Memory B cell (primary cell): ENCODE data around the gene RGS7BP.

Experiments used
- ATAC-seq: fragments of 150-1000 bp; cut with Tn5 transposase; 2 replicates; pipeline ENCODE4 v1.10.0; 2021; ENCODE audit warnings: low read depth, mild to moderate bottlenecking, moderate library complexity
- DNase-seq, 2 donors: peaks; one replicate each; pipeline ENCODE4 v3.0.0; 2022; ENCODE audit warnings: low spot score in 2 of 2
- H3K27ac Mint-ChIP-seq: one replicate; pipeline ENCODE4 v1.8.0; 2022; ENCODE audit warnings: mild to moderate bottlenecking, moderate library complexity, mixed read lengths
- H3K27me3 Mint-ChIP-seq: one replicate; pipeline ENCODE4 v1.8.0; 2022; ENCODE audit warnings: mixed read lengths
- H3K36me3 Mint-ChIP-seq: one replicate; pipeline ENCODE4 v1.8.0; 2022; ENCODE audit warnings: mild to moderate bottlenecking, mixed read lengths
- H3K4me1 Mint-ChIP-seq: one replicate; pipeline ENCODE4 v1.8.0; 2022; ENCODE audit warnings: mixed read lengths
- H3K4me3 Mint-ChIP-seq: one replicate; pipeline ENCODE4 v1.8.0; 2022; ENCODE audit warnings: mild to moderate bottlenecking, moderate library complexity, mixed read lengths
- H3K9me3 Mint-ChIP-seq: one replicate; pipeline ENCODE4 v1.8.0; 2022; ENCODE audit warnings: mixed read lengths

RGS7BP gene

GRCh38 chr5:64628901-64629300 lies 123.1 kb downstream of the RGS7BP start:
- Mint-ChIP-seq H3K36me3 (no peaks in the 10 kb centered on the region), H3K4me3 (no peak overlapping the region), H3K27me3 (peaks cover 2% of the 10 kb centered on the region), H3K9me3 (no peaks in the 10 kb centered on the region), H3K27ac (no peak overlapping the region), H3K4me1 (no peaks in the 10 kb centered on the region)
- DNase-seq (no peak), ATAC-seq (no peak)

- DNase-seq: no peak
- Mint-ChIP-seq H3K27ac (no peak overlapping the region), H3K4me1 (no peaks in the 10 kb centered on the region)
Observed at GRCh38 chr5:64629841-64630240, 124.0 kb downstream of the RGS7BP start.

DNA sequence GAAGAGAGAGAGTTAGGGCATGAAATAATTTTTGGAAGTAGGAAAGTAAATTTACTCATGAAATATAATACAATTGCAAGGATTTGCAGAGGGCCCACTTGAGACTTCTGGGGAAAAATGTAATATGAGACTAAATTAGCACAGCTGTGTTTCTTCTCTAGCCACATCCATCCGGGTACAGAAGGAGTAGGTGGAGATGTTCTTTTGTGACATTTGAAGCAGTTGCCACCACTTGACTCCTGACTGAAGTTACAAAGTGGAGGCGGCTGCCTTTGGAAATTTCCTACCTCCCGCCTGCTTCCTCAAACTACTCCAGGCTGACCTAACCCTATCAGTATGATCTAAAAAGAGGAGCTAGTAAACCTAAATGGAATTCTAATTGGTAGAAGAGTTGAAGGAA lies 126.4 kb downstream of the RGS7BP start:
- peaks cover 4% of the 10 kb centered on the region for H3K27me3 Mint-ChIP-seq
- DNase-seq (no peak), ATAC-seq (no peak)
- H3K9me3 Mint-ChIP-seq: no peaks in the 10 kb centered on the region
- H3K4me1 Mint-ChIP-seq: peaks cover 4% of the 10 kb centered on the region
- no peak overlapping the region for H3K4me3 Mint-ChIP-seq
- no peaks in the 10 kb centered on the region for H3K36me3 Mint-ChIP-seq
- H3K27ac Mint-ChIP-seq: no peak overlapping the region

More at GRCh38 chr5:64629841-64630240, 124.0 kb downstream of the RGS7BP start:
- no peak for ATAC-seq
- H3K36me3 Mint-ChIP-seq: no peaks in the 10 kb centered on the region
- no peak overlapping the region for H3K4me3 Mint-ChIP-seq
- H3K9me3 Mint-ChIP-seq: no peaks in the 10 kb centered on the region
- H3K27me3 Mint-ChIP-seq: no peaks in the 10 kb centered on the region

DNA sequence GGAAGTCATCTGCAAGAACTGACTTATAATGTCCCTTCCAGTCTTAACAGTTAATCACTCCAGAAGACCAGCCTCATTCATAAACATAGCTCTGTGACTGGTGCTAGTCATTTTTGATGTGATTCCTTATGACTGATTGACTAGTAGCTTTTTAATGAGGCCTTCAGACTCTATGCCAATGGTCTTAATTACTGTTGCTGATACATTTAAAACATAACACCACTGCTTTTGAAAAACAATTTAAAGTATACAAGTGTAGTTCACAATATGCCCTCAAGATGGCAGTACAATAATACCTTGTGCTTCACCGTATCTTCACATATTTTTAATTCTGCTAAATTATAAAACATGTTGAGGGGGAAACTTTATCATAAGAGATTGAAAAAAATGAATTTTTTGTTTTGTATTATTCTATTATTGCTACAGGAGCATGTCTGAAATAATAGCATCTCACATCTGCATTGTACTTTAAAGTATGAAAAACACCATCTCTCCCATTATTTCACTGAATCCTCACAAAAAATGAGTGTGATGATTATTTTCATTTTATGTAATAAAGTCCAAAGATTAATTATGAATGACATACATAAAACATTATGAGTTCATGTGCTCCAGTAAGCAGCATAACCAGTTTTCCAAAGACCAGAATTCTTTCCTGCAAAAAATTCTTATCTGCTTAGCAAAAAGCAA lies 129.3 kb downstream of the RGS7BP start:
- H3K4me3 Mint-ChIP-seq: no peak overlapping the region
- no peaks in the 10 kb centered on the region for H3K36me3 Mint-ChIP-seq
- no peaks in the 10 kb centered on the region for H3K9me3 Mint-ChIP-seq
- DNase-seq (peak in 1 of 2 donors; percentile 15), ATAC-seq (no peak)
- H3K27ac Mint-ChIP-seq: no peak overlapping the region
- peaks cover 4% of the 10 kb centered on the region for H3K4me1 Mint-ChIP-seq
- peaks cover 10% of the 10 kb centered on the region for H3K27me3 Mint-ChIP-seq

DNA sequence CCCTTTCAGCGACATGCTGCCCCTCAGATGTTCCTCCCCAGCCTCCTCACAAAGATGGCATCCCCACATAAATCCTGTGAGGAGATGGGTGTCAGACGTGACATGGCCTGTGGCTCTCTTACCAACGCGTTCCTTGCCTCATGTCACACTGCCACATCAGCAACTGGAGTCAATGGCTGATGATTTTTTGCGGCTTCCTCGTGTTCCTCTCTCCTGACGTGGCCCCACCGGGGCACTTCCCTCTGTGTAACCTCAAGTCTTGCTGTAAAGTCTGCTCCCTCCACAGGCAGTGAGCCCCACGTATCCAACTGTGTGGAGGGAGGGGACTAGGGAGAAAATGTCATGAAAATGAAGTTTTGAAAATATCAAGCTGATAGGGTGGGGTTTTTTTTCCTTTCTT lies 131.3 kb downstream of the RGS7BP start:
- DNase-seq: no peak
- no peaks in the 10 kb centered on the region for H3K9me3 Mint-ChIP-seq
- peaks cover 10% of the 10 kb centered on the region for H3K27me3 Mint-ChIP-seq
- no peaks in the 10 kb centered on the region for H3K36me3 Mint-ChIP-seq
- H3K27ac Mint-ChIP-seq: no peak overlapping the region
- H3K4me1 Mint-ChIP-seq: peaks cover 4% of the 10 kb centered on the region
- no peak for ATAC-seq
- no peak overlapping the region for H3K4me3 Mint-ChIP-seq

DNA sequence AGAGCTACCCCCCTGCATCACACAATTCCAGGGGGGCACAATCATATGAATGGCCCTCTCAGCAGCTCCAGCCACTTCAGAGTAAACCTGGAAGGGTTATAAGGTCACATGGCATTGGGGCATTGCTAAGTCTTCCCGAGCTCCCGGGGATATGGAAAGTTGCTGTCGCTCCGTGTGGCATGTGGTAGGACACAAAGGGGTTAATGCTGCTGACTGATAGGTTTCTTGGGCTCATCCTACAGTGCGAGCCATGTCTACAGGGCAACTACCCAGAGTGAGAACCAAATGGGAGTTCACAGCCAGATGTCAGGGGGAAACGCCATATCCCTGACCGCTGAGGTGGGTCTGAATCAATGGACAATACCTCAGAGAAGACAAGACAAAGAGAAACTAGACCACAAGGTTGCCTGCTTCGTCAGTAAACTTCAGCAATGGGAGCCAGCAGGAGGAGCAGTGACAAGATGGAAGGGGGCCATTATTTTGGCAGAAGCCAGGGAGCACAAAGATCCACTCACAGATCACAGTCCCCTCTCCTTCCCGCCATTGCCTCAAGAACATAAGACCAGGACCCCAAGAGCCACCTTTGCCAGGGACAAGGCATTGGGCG lies 132.1 kb downstream of the RGS7BP start:
- no peak overlapping the region for H3K4me3 Mint-ChIP-seq
- no peaks in the 10 kb centered on the region for H3K9me3 Mint-ChIP-seq
- peaks cover 10% of the 10 kb centered on the region for H3K27me3 Mint-ChIP-seq
- H3K27ac Mint-ChIP-seq: no peak overlapping the region
- ATAC-seq (no peak), DNase-seq (no peak)
- H3K36me3 Mint-ChIP-seq: no peaks in the 10 kb centered on the region
- peaks cover 4% of the 10 kb centered on the region for H3K4me1 Mint-ChIP-seq

GRCh38 chr5:64644831-64645230 lies 139.0 kb downstream of the RGS7BP start:
- DNase-seq (no peak), ATAC-seq (no peak)
- Mint-ChIP-seq H3K4me3 (no peak overlapping the region), H3K27me3 (peaks cover 1% of the 10 kb centered on the region), H3K4me1 (no peaks in the 10 kb centered on the region), H3K27ac (no peak overlapping the region), H3K9me3 (no peaks in the 10 kb centered on the region), H3K36me3 (no peaks in the 10 kb centered on the region)

GRCh38 chr5:64646169-64646568 lies 140.4 kb downstream of the RGS7BP start:
- Mint-ChIP-seq H3K9me3 (no peaks in the 10 kb centered on the region), H3K27me3 (peaks cover 1% of the 10 kb centered on the region), H3K36me3 (no peaks in the 10 kb centered on the region), H3K4me3 (no peak overlapping the region), H3K4me1 (no peaks in the 10 kb centered on the region), H3K27ac (no peak overlapping the region)
- DNase-seq (no peak), ATAC-seq (no peak)

- Mint-ChIP-seq H3K27me3 (peaks cover 3% of the 10 kb centered on the region), H3K27ac (no peak overlapping the region), H3K9me3 (peaks cover 3% of the 10 kb centered on the region), H3K4me1 (no peaks in the 10 kb centered on the region), H3K36me3 (peaks cover 3% of the 10 kb centered on the region), H3K4me3 (no peak overlapping the region)
- ATAC-seq: no peak
- DNase-seq: no peak
Observed at GRCh38 chr5:64649512-64649911, 143.7 kb downstream of the RGS7BP start.

DNA sequence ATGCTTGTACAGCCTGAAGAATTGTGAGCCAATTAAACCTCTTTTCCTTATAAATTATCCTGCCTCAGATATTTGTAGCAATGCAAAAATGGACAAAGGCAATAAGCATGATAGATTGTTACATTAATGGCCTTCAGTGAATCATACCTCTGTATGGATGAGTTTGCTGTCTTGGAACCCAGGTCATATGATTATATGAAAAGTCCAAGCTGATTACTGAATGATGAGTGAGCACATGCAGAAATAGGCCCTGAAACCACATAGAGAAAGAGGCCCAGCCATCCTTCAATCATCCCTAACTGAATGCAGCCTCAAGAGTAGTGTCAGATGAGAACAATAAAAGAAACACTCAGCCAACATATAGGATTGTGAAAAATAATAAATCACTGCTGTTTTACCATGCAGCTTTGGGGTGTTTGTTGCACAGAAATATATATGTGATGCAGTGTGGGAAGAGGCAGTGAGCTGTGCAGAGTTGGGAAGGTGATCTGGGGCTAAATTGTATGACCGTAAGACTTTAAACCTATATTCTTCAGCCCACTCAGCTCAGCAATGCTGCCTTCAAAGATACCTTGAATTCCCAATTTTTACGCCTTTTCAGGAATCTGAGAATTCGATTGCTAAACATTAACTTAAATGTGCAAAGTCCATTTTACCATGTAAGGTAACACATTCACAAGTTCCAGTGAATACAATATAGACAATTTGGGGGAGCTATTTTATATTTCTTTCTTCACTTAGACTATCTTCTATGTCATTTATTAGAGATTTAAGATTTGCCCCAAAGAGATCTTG lies 148.1 kb downstream of the RGS7BP start:
- H3K9me3 Mint-ChIP-seq: peaks cover 9% of the 10 kb centered on the region
- H3K27ac Mint-ChIP-seq: no peak overlapping the region
- no peaks in the 10 kb centered on the region for H3K4me1 Mint-ChIP-seq
- H3K36me3 Mint-ChIP-seq: peaks cover 3% of the 10 kb centered on the region
- no peak overlapping the region for H3K4me3 Mint-ChIP-seq
- DNase-seq (no peak), ATAC-seq (no peak)
- peaks cover 3% of the 10 kb centered on the region for H3K27me3 Mint-ChIP-seq

DNA sequence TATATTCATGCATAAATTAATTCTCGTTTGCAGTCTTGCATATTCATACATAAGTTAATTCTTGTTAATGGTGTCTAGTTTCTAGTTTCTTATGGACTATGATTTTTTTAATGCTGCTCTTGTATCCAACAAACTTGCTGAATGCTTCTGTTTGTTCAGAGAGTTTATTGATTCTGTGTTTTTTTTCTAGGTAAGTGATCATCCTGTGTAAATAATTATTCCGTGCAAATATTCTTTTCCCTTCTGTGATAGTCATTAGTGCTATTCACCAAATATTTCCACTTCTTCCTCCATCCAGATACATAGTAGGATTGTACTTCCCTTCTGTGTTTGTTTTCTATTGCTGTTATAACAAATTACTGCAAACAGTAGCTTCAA lies 148.7 kb downstream of the RGS7BP start:
- Mint-ChIP-seq H3K4me1 (no peaks in the 10 kb centered on the region), H3K36me3 (peaks cover 3% of the 10 kb centered on the region), H3K27ac (no peak overlapping the region), H3K4me3 (no peak overlapping the region), H3K9me3 (peaks cover 9% of the 10 kb centered on the region), H3K27me3 (peaks cover 3% of the 10 kb centered on the region)
- ATAC-seq: no peak
- DNase-seq: no peak

DNA sequence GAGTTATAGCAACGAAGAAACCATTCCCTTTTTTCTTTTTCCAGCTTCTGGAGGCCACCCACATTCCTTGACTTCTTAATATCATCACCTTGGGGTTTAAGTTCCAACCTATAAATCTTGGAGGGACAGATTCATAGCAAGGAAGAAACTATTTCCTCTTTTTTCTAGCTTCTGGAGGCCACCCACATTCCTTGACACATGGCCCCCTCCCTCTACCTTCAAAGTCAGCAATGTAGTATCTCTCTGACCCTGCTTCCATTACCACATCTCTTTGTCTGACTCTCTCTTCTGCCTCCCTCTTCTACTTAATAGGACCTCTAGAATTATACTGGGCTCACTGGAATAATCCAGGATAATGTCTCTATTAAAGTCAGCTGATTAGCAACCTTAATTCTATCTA lies 149.8 kb downstream of the RGS7BP start:
- H3K4me1 Mint-ChIP-seq: no peaks in the 10 kb centered on the region
- H3K4me3 Mint-ChIP-seq: no peak overlapping the region
- ATAC-seq (no peak), DNase-seq (no peak)
- peaks cover 9% of the 10 kb centered on the region for H3K9me3 Mint-ChIP-seq
- H3K36me3 Mint-ChIP-seq: peaks cover 3% of the 10 kb centered on the region
- H3K27me3 Mint-ChIP-seq: peaks cover 3% of the 10 kb centered on the region
- no peak overlapping the region for H3K27ac Mint-ChIP-seq

DNA sequence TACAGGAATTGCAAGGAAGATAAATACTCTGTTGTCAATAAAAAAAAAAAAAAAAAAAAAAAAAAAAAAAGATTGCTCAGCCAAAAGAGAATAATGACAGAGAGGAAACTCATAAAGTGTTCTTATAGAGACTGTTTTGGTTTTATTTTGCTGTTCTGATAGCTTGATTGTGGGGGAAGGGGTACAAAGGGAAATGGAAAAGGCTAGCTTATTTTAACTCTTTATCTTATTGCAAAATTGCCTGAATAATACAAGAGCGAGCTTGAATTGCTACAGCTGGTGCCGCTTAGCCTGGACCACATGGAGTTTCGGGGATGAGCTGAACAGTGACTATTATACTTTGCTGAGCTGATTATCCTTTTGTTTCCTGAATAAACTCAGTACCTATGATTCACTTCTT lies 153.5 kb downstream of the RGS7BP start:
- Mint-ChIP-seq H3K4me3 (no peak overlapping the region), H3K27me3 (no peaks in the 10 kb centered on the region)

More for the DNA sequence above, 153.5 kb downstream of the RGS7BP start:
- Mint-ChIP-seq H3K4me1 (no peaks in the 10 kb centered on the region), H3K36me3 (no peaks in the 10 kb centered on the region), H3K27ac (no peak overlapping the region), H3K9me3 (peaks cover 7% of the 10 kb centered on the region)
- DNase-seq (no peak), ATAC-seq (no peak)
